SK-N-SH (cell line): ENCODE results near the gene STRN. TPM values are rescaled to one million over a fixed set of nuclear protein-coding genes. Genes with fewer than 3 reads are reported as not detected.

Experiments
- CTCF ChIA-PET: fragments of 300-600, 350-600 bp; formaldehyde crosslinking; extraction: SDS; loops from one replicate; lab custom pipeline; 2021; lab: Yijun Ruan, JAX
- POLR2A ChIA-PET: fragments of 350-600 bp; sonication (Branson Sonifier 250); formaldehyde crosslinking; extraction: SDS; loops from one replicate; lab custom pipeline; 2020; ENCODE audit warnings: antibody characterized with exemption, inconsistent platforms; lab: Yijun Ruan, JAX
- DNase-seq: peaks from one replicate; pipeline ENCODE4 v3.0.0; 2012
- H2AFZ ChIP-seq: fragments of 200-600 bp; sonication (generic); 2 replicates; pipeline ENCODE4 v1.8.1; 2016; ENCODE audit warnings: antibody characterized with exemption, mild to moderate bottlenecking, low read depth
- H3F3A ChIP-seq: fragments of 200-600 bp; sonication (generic); replicated peaks from 2 replicates; pipeline ENCODE3; 2016; ENCODE audit warnings: antibody characterized with exemption, mild to moderate bottlenecking; ENCODE audit not compliant: insufficient read depth
- H3K27ac ChIP-seq, 2 experiments: fragments of 200-500 bp in 1 of 2; fragments of 200-600 bp in 1 of 2; sonication (Bioruptor generic) in 1 of 2; sonication (generic), shearing (Covaris generic) in 1 of 2; 2 replicates each; pipeline versions ENCODE4 v1.5.1 to v1.6.1; 2014 to 2016; ENCODE audit warnings: low read depth in 2 of 2, inconsistent platforms in 1 of 2, low read length in 1 of 2, mild to moderate bottlenecking in 1 of 2, mixed read lengths in 1 of 2
- H3K27me3 ChIP-seq: fragments of 200-600 bp; sonication (generic), shearing (Covaris generic); 2 replicates; pipeline ENCODE4 v1.6.1; 2016; ENCODE audit warnings: mixed run types; ENCODE audit not compliant: insufficient read depth
- H3K36me3 ChIP-seq, 2 experiments: fragments of 200-500 bp in 1 of 2; fragments of 200-600 bp in 1 of 2; sonication (Bioruptor generic) in 1 of 2; sonication (generic) in 1 of 2; replicated peaks in 1 of 2; 2 replicates each; pipeline versions ENCODE3 to v1.5.1; 2014 to 2016; ENCODE audit warnings: low read length in 1 of 2, mild to moderate bottlenecking in 1 of 2; ENCODE audit not compliant: insufficient read depth in 2 of 2, control insufficient read depth in 1 of 2
- H3K4me1 ChIP-seq, 2 experiments: fragments of 200-500 bp in 1 of 2; fragments of 200-600 bp in 1 of 2; sonication (Bioruptor generic) in 1 of 2; sonication (generic), shearing (Covaris generic) in 1 of 2; 2 replicates each; pipeline versions ENCODE4 v1.5.1 to v1.6.1; 2014 to 2016; ENCODE audit warnings: low read depth in 1 of 2, low read length in 1 of 2, mixed run types in 1 of 2; ENCODE audit not compliant: insufficient read depth in 2 of 2, control insufficient read depth in 1 of 2
- H3K4me2 ChIP-seq: fragments of 200-600 bp; sonication (generic), shearing (Covaris generic); 2 replicates; pipeline ENCODE4 v1.6.1; 2017; ENCODE audit warnings: mixed run types
- H3K4me3 ChIP-seq, 2 experiments: fragments of 200-500 bp in 1 of 2; fragments of 200-600 bp in 1 of 2; sonication (Bioruptor generic) in 1 of 2; sonication (generic), shearing (Covaris generic) in 1 of 2; 2 replicates each; pipeline versions ENCODE4 v1.5.1 to v1.8.1; 2014 to 2016; ENCODE audit warnings: low read depth in 2 of 2, inconsistent platforms in 1 of 2, low read length in 1 of 2, mild to moderate bottlenecking in 1 of 2, mixed read lengths in 1 of 2, moderate library complexity in 1 of 2
- H3K79me2 ChIP-seq: fragments of 200-600 bp; sonication (generic); 2 replicates; pipeline ENCODE4 v1.8.1; 2017; ENCODE audit warnings: mild to moderate bottlenecking; ENCODE audit not compliant: insufficient read depth
- H3K9ac ChIP-seq: fragments of 200-600 bp; sonication (generic); 2 replicates; pipeline ENCODE4 v1.6.1; 2017; ENCODE audit warnings: mixed run types
- H3K9me2 ChIP-seq: fragments of 200-600 bp; sonication (generic); 2 replicates; pipeline ENCODE4 v1.6.1; 2017; ENCODE audit warnings: mixed run types
- H3K9me3 ChIP-seq: fragments of 200-600 bp; sonication (generic); 2 replicates; pipeline ENCODE4 v1.6.1; 2017; ENCODE audit warnings: mixed run types, mild to moderate bottlenecking, moderate library complexity
- H4K20me1 ChIP-seq: fragments of 200-600 bp; sonication (generic); 2 replicates; pipeline ENCODE4 v1.6.1; 2017; ENCODE audit warnings: mild to moderate bottlenecking, mixed run types; ENCODE audit not compliant: insufficient read depth
- CHD2 ChIP-seq: fragments of 150-350 bp; IDR thresholded peaks from 2 replicates; pipeline ENCODE4 v1.6.1; 2018; ENCODE audit warnings: low read length; ENCODE audit not compliant: partially characterized antibody
- EP300 ChIP-seq, 2 experiments: IDR thresholded peaks; 2 replicates each; pipeline versions ENCODE4 v1.4.0 to v1.6.1; 2012; ENCODE audit warnings: borderline replicate concordance in 1 of 2, low read depth in 1 of 2, low read length in 1 of 2
- EZH2phosphoT487 ChIP-seq: fragments of 200-600 bp; sonication (generic); IDR thresholded peaks from 2 replicates; pipeline ENCODE4 v1.6.1; 2017; ENCODE audit warnings: low read depth, mixed run types, mild to moderate bottlenecking, antibody characterized with exemption, moderate library complexity, borderline replicate concordance
- FOSL2 ChIP-seq: IDR thresholded peaks from 2 replicates; pipeline ENCODE4 v1.4.0; 2012; ENCODE audit warnings: low read depth, mild to moderate bottlenecking, moderate library complexity, borderline replicate concordance
- GABPA ChIP-seq: IDR thresholded peaks from 2 replicates; pipeline ENCODE4 v1.4.0; 2012; ENCODE audit warnings: low read depth, mild to moderate bottlenecking
- IRF3 ChIP-seq: fragments of 150-350 bp; IDR thresholded peaks from 2 replicates; pipeline ENCODE4 v1.6.1; 2016; ENCODE audit warnings: mild to moderate bottlenecking, low read depth, low read length
- MXI1 ChIP-seq: IDR thresholded peaks from 2 replicates; pipeline ENCODE4 v1.6.1; 2012; ENCODE audit warnings: mild to moderate bottlenecking, low read depth, low read length, improper control_type of control experiment
- NFIC ChIP-seq: IDR thresholded peaks from 2 replicates; pipeline ENCODE4 v1.4.0; 2012; ENCODE audit warnings: borderline replicate concordance
- RXRA ChIP-seq: IDR thresholded peaks from 2 replicates; pipeline ENCODE4 v1.4.0; 2012; ENCODE audit warnings: low read depth, mild to moderate bottlenecking, borderline replicate concordance
- SIN3A ChIP-seq: IDR thresholded peaks from 2 replicates; pipeline ENCODE4 v1.6.1; 2012; ENCODE audit warnings: low read depth, mild to moderate bottlenecking, low read length, moderate library complexity, borderline replicate concordance
- TCF12 ChIP-seq: IDR thresholded peaks from 2 replicates; pipeline ENCODE4 v1.4.0; 2012
- USF2 ChIP-seq: fragments of 150-350 bp; IDR thresholded peaks from 2 replicates; pipeline ENCODE4 v1.6.1; 2017; ENCODE audit warnings: antibody characterized with exemption, low read length, low read depth, borderline replicate concordance
- WGBS: methylation state at CpG from one replicate; pipeline ENCODE4 v1.1.6; 2017; ENCODE audit warnings: low lambda C conversion rate; 5-methylcytosine and 5-hydroxymethylcytosine counted together
- polyA plus RNA-seq, 3 experiments: library from polyadenylated mRNA; depleted of rRNA; stranded (reverse); fragments of >200 nt; gene quantifications; 2 replicates each; pipeline ENCODE4 v1.2.3, GENCODE V29; 2012
- TF ChIP-seq, protein P1 (sequence below): IDR thresholded peaks from 2 replicates; pipeline ENCODE4 v1.4.0; 2012; ENCODE audit warnings: low read depth
- TF ChIP-seq, protein P2 (sequence below): IDR thresholded peaks from 2 replicates; pipeline ENCODE4 v1.4.0; 2012; ENCODE audit warnings: low read depth, borderline replicate concordance

STRN gene
- polyA plus RNA-seq, 1 of the 3 experiments (the other 2 are of a cell fraction): 4.8 TPM

GRCh38 chr2:36820942-36821605 lies 145.3 kb downstream of the STRN start (continued):
- TF ChIP-seq EP300 (IDR thresholded peaks at IDR 0.05; ENCODE audit: borderline replicate concordance in 1 of 2, low read depth in 1 of 2, low read length in 1 of 2): no peak
- TF ChIP-seq, protein P1, sequence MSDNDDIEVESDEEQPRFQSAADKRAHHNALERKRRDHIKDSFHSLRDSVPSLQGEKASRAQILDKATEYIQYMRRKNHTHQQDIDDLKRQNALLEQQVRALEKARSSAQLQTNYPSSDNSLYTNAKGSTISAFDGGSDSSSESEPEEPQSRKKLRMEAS: no peak
- TF ChIP-seq USF2: no peak
- TF ChIP-seq GABPA: no peak
- no peak for TF ChIP-seq FOSL2
- TF ChIP-seq IRF3: no peak

- no peak overlapping the region for H3K9ac ChIP-seq
- H3K27ac ChIP-seq: no peak overlapping the region
- no peaks in the 10 kb centered on the region for H3F3A ChIP-seq
- H3K36me3 ChIP-seq: no peaks in the 10 kb centered on the region
- H2AFZ ChIP-seq: no peak overlapping the region
- no peaks in the 10 kb centered on the region for H3K79me2 ChIP-seq
- TF ChIP-seq TCF12 (no peak), IRF3 (no peak), GABPA (no peak), RXRA (no peak), FOSL2 (no peak), EZH2phosphoT487 (no peak), SIN3A (no peak), NFIC (no peak), CHD2 (no peak), MXI1 (no peak)
- TF ChIP-seq, protein P1: no peak
- TF ChIP-seq, protein P2, sequence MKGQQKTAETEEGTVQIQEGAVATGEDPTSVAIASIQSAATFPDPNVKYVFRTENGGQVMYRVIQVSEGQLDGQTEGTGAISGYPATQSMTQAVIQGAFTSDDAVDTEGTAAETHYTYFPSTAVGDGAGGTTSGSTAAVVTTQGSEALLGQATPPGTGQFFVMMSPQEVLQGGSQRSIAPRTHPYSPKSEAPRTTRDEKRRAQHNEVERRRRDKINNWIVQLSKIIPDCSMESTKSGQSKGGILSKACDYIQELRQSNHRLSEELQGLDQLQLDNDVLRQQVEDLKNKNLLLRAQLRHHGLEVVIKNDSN: no peak
- no peaks in the 10 kb centered on the region for H3K9me2 ChIP-seq
- no peak overlapping the region for H3K4me2 ChIP-seq
- no peaks in the 10 kb centered on the region for H3K4me1 ChIP-seq
- no peak overlapping the region for H3K4me3 ChIP-seq
- ChIA-PET POLR2A (no interaction called here), CTCF (interaction anchor here (0.9 kb wide), 1 partner anchor 12 kb away, joined by 3 read pairs; no protein-coding TSS in a partner anchor)
- H4K20me1 ChIP-seq: no peaks in the 10 kb centered on the region
- 77% methylated on average over 4 of the region's 4 CpGs for WGBS
- no peak for DNase-seq
- H3K9me3 ChIP-seq: no peaks in the 10 kb centered on the region
- no peaks in the 10 kb centered on the region for H3K27me3 ChIP-seq
Measured at GRCh38 chr2:36819095-36819711, 147.1 kb downstream of the STRN start.
